ENCODE measurements around the gene MACROD1. TPM values are rescaled to one million over a fixed set of nuclear protein-coding genes. Genes with fewer than 3 reads are reported as not detected.

Gene MACROD1
- total and polyA plus RNA-seq, 4 experiments from 2014 or later = 5.0 to 8.7 (median 7.3) TPM

DNA sequence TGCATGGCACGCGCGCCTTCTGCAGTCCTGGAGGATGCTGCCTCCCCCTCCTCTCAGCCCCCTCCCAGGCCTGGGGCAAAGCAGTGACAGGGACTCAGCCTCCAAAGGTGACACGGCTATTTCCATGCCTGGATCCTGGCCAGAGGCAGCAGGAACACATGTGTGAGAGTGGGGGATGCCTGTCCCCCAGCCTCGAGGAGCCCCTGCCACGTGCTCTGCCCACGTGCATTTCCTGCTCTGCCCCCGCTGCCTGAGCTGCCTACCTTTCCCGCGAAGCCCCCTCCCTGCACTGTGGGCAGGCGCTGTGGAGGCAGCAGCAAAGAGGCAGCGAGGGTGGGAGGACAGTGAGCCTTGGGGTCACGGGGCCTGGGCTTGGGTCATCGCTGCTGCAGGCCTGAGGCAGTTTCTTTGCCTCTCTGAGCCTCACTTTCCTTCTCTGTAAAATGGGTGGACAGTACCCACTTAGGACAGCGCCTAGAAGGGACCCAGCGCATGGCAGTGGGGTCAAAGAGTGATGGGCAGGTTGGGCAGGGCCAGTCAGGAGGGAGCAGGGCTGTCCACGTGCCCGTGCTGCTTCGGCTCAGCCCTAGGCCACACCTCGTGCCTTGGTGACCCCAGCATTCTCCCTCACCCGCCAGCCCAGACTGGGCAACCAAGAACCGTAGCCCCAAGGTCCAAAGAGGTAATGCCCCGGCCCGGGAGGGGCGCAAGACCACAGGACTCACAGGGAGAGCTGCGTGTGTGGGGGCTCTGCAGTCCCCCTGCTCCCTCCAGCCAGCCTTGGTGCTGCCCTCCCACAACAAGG, 81.6 kb downstream of the MACROD1 start:
- Histone ChIP-seq H3K4me3 (ENCODE audit: low read length in 2 of 2) (no peak overlapping the region), H3K27me3 (ENCODE audit: insufficient read depth, low read length) (no peaks in the 10 kb centered on the region), H3K9me3 (ENCODE audit: control insufficient read depth in 1 of 2, low read length in 2 of 2) (no peaks in the 10 kb centered on the region), H3K4me1 (ENCODE audit: insufficient read depth, low read length) (no peaks in the 10 kb centered on the region), H3K36me3 (ENCODE audit: insufficient read depth, low read length) (no peaks in the 10 kb centered on the region), H3K27ac (ENCODE audit: low read depth, low read length) (no peak overlapping the region)
- POLR2A ChIA-PET (ENCODE audit: partially characterized antibody) = no interaction called here
- CTCF ChIA-PET (ENCODE audit: partially characterized antibody) = no interaction called here
- intact Hi-C loops (cut with micrococcal nuclease) = no loop called here
- no peaks in the 10 kb centered on the region for H3K27me3 Mint-ChIP-seq
- no peaks in the 10 kb centered on the region for H3K36me3 Mint-ChIP-seq
- DNase-seq = no peak
- H3K27ac Mint-ChIP-seq = no peak overlapping the region
- H3K4me1 Mint-ChIP-seq = peaks cover 0 to 2% (median 0%) of the 10 kb centered on the region in 4 donors
- H3K9me3 Mint-ChIP-seq = no peaks in the 10 kb centered on the region
- no peak overlapping the region for H3K4me3 Mint-ChIP-seq

DNA sequence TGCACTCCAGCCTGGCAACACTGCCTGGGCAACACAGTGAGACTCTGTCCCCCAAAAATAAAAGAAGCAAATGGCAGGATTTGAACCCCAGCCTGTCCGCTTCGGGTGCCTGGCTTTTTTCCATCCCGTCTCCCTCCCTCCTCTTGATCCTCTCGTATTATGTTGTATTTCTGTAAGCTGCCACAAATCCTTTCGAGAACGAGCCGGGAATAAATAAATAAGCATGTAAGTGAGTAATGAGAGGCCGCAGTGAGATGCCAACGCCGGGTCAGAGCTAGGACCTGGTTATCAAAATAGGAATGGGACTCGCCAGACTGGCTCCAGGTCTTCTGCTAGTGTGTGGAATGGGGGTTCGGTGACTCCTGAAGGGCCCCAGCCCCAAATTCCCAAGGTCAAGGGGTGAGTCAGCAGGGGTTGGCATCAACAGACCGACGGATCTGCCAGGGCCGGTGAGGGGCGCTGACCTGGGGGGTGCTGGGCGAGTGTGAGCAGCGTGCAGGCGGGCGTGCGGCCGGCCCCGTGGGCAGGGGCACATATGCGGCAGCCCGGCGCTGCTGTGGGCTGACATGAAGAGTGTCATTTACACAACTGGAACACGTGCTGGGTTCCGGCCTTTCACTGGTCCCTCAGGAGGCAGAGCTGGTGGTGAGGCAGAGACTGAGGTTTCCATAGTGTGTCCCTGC, 82.4 kb downstream of the MACROD1 start:
- Mint-ChIP-seq H3K4me1 (peaks cover 0 to under 1% (median 0%) of the 10 kb centered on the region in 4 donors), H3K4me3 (no peak overlapping the region), H3K27me3 (no peaks in the 10 kb centered on the region), H3K9me3 (no peaks in the 10 kb centered on the region), H3K36me3 (no peaks in the 10 kb centered on the region), H3K27ac (no peak overlapping the region)
- Histone ChIP-seq H3K27me3 (ENCODE audit: insufficient read depth, low read length) (no peaks in the 10 kb centered on the region), H3K4me3 (ENCODE audit: low read length in 2 of 2) (no peak overlapping the region), H3K9me3 (ENCODE audit: control insufficient read depth in 1 of 2, low read length in 2 of 2) (no peaks in the 10 kb centered on the region), H3K4me1 (ENCODE audit: insufficient read depth, low read length) (no peaks in the 10 kb centered on the region), H3K36me3 (ENCODE audit: insufficient read depth, low read length) (no peaks in the 10 kb centered on the region), H3K27ac (ENCODE audit: low read depth, low read length) (no peak overlapping the region)
- no peak for DNase-seq
- intact Hi-C loops (cut with micrococcal nuclease) = no loop called here
- CTCF ChIA-PET (ENCODE audit: partially characterized antibody) = interaction anchor here (1.1 kb wide), 1 partner anchor 66 kb away, joined by 3 read pairs; no protein-coding TSS in a partner anchor
- POLR2A ChIA-PET (ENCODE audit: partially characterized antibody) = no interaction called here

DNA sequence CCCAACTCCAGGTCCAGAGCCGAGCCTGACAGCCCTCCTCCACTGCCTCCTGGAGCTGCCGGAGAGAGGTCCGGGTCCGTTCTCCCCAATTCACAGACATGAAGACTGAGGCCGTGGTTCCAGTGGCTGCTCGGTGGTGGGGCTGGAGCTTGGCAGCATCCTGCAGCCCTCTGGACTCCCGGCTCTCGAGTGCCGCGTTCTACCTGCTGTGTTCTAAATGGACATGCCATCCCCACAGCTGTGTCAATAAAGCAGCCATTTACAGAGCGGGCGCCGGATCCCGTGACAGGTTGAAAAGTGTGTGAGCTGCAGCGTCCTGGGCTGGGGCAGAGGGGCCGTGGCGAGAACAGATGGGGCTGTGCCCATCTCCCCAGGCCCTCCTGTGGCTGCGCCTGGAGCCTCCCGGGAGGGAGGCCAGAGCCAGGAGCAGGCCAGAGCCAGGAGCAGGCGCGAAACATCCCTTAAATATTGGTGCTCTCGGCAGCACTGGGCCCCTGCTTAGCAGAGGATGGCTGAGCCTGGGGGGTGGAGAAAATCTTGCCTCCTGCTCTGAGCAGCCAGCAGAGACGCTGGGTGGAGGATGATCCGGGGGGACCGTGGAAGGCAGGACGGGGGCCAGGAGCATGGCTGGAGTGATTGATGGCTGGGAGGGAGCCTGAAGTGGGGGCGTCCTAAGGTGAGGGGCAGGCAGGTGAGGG, 84.0 kb downstream of the MACROD1 start:
- CTCF ChIA-PET (ENCODE audit: partially characterized antibody) = no interaction called here
- H3K9me3 Mint-ChIP-seq = no peaks in the 10 kb centered on the region
- Histone ChIP-seq H3K27ac (ENCODE audit: low read depth, low read length) (no peak overlapping the region), H3K9me3 (ENCODE audit: control insufficient read depth in 1 of 2, low read length in 2 of 2) (no peaks in the 10 kb centered on the region), H3K4me1 (ENCODE audit: insufficient read depth, low read length) (no peaks in the 10 kb centered on the region), H3K36me3 (ENCODE audit: insufficient read depth, low read length) (no peaks in the 10 kb centered on the region), H3K27me3 (ENCODE audit: insufficient read depth, low read length) (no peaks in the 10 kb centered on the region), H3K4me3 (ENCODE audit: low read length in 2 of 2) (no peak overlapping the region)
- no peaks in the 10 kb centered on the region for H3K4me1 Mint-ChIP-seq
- H3K36me3 Mint-ChIP-seq = no peaks in the 10 kb centered on the region
- intact Hi-C loops (cut with micrococcal nuclease) = no loop called here
- no peak for DNase-seq
- no peak overlapping the region for H3K4me3 Mint-ChIP-seq
- POLR2A ChIA-PET (ENCODE audit: partially characterized antibody) = no interaction called here
- no peak overlapping the region for H3K27ac Mint-ChIP-seq
- H3K27me3 Mint-ChIP-seq = no peaks in the 10 kb centered on the region

DNA sequence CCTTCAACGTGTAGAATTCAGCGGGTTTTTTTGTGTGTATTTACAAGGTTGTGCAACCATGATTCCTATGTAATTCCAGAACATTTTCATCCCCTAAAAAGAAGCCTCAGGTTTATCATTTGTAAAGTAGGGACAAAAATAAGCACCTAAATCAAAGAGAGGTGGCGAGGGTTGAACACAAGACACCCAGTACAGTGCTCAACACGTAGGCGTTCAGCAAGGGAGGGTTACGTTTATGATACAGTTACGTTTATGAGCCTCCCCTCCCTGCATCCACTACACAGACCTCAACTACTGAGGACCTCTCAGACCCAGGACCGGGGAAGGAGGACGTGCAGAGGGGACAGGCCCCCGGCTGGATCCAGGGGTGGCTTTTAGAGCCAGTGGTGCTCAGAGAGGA, 85.5 kb downstream of the MACROD1 start:
- no peaks in the 10 kb centered on the region for H3K27me3 Mint-ChIP-seq
- CTCF ChIA-PET (ENCODE audit: partially characterized antibody) = no interaction called here
- Histone ChIP-seq H3K36me3 (ENCODE audit: insufficient read depth, low read length) (no peaks in the 10 kb centered on the region), H3K27ac (ENCODE audit: low read depth, low read length) (no peak overlapping the region), H3K4me1 (ENCODE audit: insufficient read depth, low read length) (no peaks in the 10 kb centered on the region), H3K9me3 (ENCODE audit: control insufficient read depth in 1 of 2, low read length in 2 of 2) (no peaks in the 10 kb centered on the region), H3K4me3 (ENCODE audit: low read length in 2 of 2) (no peak overlapping the region), H3K27me3 (ENCODE audit: insufficient read depth, low read length) (no peaks in the 10 kb centered on the region)
- no peak overlapping the region for H3K27ac Mint-ChIP-seq
- POLR2A ChIA-PET (ENCODE audit: partially characterized antibody) = no interaction called here
- H3K9me3 Mint-ChIP-seq = no peaks in the 10 kb centered on the region
- H3K36me3 Mint-ChIP-seq = no peaks in the 10 kb centered on the region
- peak overlapping the region in 1 of 8 donors; percentile 36 for H3K4me3 Mint-ChIP-seq
- no peak for DNase-seq
- intact Hi-C loops (cut with micrococcal nuclease) = no loop called here
- H3K4me1 Mint-ChIP-seq = peaks cover 0 to 4% (median 2%) of the 10 kb centered on the region in 4 donors

DNA sequence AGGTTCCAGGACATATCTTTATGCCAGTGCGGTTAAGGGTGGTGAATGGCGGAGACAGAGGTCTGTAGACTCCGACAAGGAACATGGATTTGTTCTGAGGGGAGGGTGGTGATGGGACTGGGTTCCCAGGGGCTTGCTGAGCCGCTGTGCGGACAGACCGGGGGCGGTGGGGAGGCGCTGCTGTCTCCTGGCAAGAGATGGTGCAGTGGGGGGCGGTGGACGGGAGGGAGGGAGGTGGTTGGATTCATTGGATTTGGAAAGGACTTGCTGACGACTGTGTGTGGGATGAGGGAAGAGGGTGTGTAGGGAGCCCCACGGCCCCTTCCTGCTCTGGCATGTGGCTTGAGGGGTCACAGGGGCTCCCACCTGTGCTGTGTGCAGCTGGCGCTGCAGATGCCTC, 87.0 kb downstream of the MACROD1 start:
- intact Hi-C loops (cut with micrococcal nuclease) = no loop called here
- Histone ChIP-seq H3K27ac (ENCODE audit: low read depth, low read length) (no peak overlapping the region), H3K9me3 (ENCODE audit: control insufficient read depth in 1 of 2, low read length in 2 of 2) (no peaks in the 10 kb centered on the region), H3K4me1 (ENCODE audit: insufficient read depth, low read length) (peaks cover 12% of the 10 kb centered on the region), H3K27me3 (ENCODE audit: insufficient read depth, low read length) (no peaks in the 10 kb centered on the region), H3K4me3 (ENCODE audit: low read length in 2 of 2) (no peak overlapping the region), H3K36me3 (ENCODE audit: insufficient read depth, low read length) (no peaks in the 10 kb centered on the region)
- ChIA-PET POLR2A (ENCODE audit: partially characterized antibody) (no interaction called here), CTCF (ENCODE audit: partially characterized antibody) (no interaction called here)
- H3K27ac Mint-ChIP-seq = peak overlapping the region in 2 of 7 donors; percentile 12 to 29
- H3K4me1 Mint-ChIP-seq = peaks cover 2 to 11% (median 10%) of the 10 kb centered on the region in 4 donors
- no peaks in the 10 kb centered on the region for H3K36me3 Mint-ChIP-seq
- H3K27me3 Mint-ChIP-seq = no peaks in the 10 kb centered on the region
- no peaks in the 10 kb centered on the region for H3K9me3 Mint-ChIP-seq
- no peak overlapping the region for H3K4me3 Mint-ChIP-seq
- no peak for DNase-seq

DNA sequence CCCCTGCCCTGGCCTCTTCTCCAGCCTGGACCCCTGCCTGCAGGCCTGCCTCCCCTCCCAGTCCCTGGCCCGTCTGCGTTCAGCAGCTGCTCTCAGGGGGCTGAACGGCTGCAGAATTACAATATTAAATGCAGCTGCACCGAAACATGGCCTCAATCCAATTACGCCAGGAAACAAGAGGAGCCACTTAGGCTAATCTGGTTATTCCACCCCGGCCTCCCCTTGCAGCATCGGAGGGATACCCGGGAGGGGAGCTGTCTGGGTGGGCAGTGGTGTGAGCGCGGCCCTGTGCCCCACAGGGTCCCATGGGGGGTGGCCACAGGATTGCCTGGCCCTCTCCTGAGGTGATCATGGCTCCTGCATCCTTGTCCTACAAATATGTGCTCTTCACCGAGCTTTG, 87.6 kb downstream of the MACROD1 start:
- Mint-ChIP-seq H3K9me3 (no peaks in the 10 kb centered on the region), H3K27me3 (no peaks in the 10 kb centered on the region)
- CTCF ChIA-PET (ENCODE audit: partially characterized antibody) = no interaction called here

DNA sequence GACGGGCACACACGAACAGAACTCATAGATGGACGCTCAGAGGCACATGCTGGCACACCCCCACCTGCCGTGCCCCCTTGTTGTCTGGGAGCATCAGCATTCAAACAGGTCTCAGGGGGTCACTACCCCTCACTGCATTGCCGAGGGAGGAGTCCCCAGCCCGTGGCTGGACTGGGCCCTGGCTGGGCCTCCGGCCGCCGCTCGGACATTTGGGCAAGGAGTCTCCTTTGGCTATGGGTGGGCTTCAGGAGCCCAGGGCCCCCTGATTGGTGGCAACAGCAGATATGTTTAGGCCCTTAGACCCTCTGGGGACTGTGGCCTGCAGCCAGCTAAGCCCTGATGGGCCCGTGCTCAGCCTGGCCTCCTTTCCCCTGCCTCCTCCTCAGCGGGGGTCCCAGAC, 88.3 kb downstream of the MACROD1 start:
- POLR2A ChIA-PET (ENCODE audit: partially characterized antibody) = no interaction called here
- intact Hi-C loops (cut with micrococcal nuclease) = no loop called here
- H3K9me3 Mint-ChIP-seq = no peaks in the 10 kb centered on the region
- no peaks in the 10 kb centered on the region for H3K27me3 Mint-ChIP-seq
- Histone ChIP-seq H3K4me3 (ENCODE audit: low read length in 2 of 2) (no peak overlapping the region), H3K27ac (ENCODE audit: low read depth, low read length) (no peak overlapping the region), H3K9me3 (ENCODE audit: control insufficient read depth in 1 of 2, low read length in 2 of 2) (no peaks in the 10 kb centered on the region), H3K4me1 (ENCODE audit: insufficient read depth, low read length) (peaks cover 17% of the 10 kb centered on the region), H3K27me3 (ENCODE audit: insufficient read depth, low read length) (no peaks in the 10 kb centered on the region), H3K36me3 (ENCODE audit: insufficient read depth, low read length) (no peaks in the 10 kb centered on the region)
- peaks cover 2 to 14% (median 10%) of the 10 kb centered on the region in 4 donors for H3K4me1 Mint-ChIP-seq
- no peaks in the 10 kb centered on the region for H3K36me3 Mint-ChIP-seq
- H3K27ac Mint-ChIP-seq = no peak overlapping the region
- no peak for DNase-seq
- CTCF ChIA-PET (ENCODE audit: partially characterized antibody) = no interaction called here
- no peak overlapping the region for H3K4me3 Mint-ChIP-seq

More for the DNA sequence above, 87.6 kb downstream of the MACROD1 start:
- H3K27ac ChIP-seq (ENCODE audit: low read depth, low read length) = no peak overlapping the region
- H3K4me3 ChIP-seq (ENCODE audit: low read length in 2 of 2) = no peak overlapping the region
- H3K9me3 ChIP-seq (ENCODE audit: control insufficient read depth in 1 of 2, low read length in 2 of 2) = no peaks in the 10 kb centered on the region
- H3K4me3 Mint-ChIP-seq = peak overlapping the region in 1 of 8 donors; percentile 28
- peaks cover 17% of the 10 kb centered on the region for H3K4me1 ChIP-seq (ENCODE audit: insufficient read depth, low read length)
- no peak for DNase-seq
- no peaks in the 10 kb centered on the region for H3K27me3 ChIP-seq (ENCODE audit: insufficient read depth, low read length)
- POLR2A ChIA-PET (ENCODE audit: partially characterized antibody) = no interaction called here
- no peaks in the 10 kb centered on the region for H3K36me3 ChIP-seq (ENCODE audit: insufficient read depth, low read length)
- H3K36me3 Mint-ChIP-seq = no peaks in the 10 kb centered on the region
- H3K27ac Mint-ChIP-seq = no peak overlapping the region
- peaks cover 2 to 14% (median 10%) of the 10 kb centered on the region in 4 donors for H3K4me1 Mint-ChIP-seq
- intact Hi-C loops (cut with micrococcal nuclease) = no loop called here
